Renal cortical epithelial cell (primary cell): Measurements from ENCODE around the gene GSK3A. TPM values are rescaled to one million over a fixed set of nuclear protein-coding genes. Genes with fewer than 3 reads are reported as not detected.

Experiments used
- DNase-seq: peaks from one replicate; pipeline ENCODE4 v3.0.0-alpha.2; 2011; ENCODE audit warnings: low read depth
- total RNA-seq: library from RNA; depleted of rRNA; stranded (reverse); fragments of >200 nt; gene quantifications from 2 replicates; pipeline ENCODE4 v1.2.3, GENCODE V29; 2014

GSK3A gene
- total RNA-seq, result 12.9 and 44.8 TPM in 2 replicates

- DNase-seq, result peak; percentile 99
These were observed at the start of gene GSK3A for GRCh38 chr19:42242512-42243409. Gene GSK3A, minus strand, starts transcription at chr19:42242602. Its CDS starts 137 bp downstream, at chr19:42242465.

GRCh38 chr19:42291435-42291810, 49.0 kb upstream of the GSK3A start:
- no peak for DNase-seq

- no peak for DNase-seq
These were observed 48.4 kb upstream of the GSK3A start for GRCh38 chr19:42290523-42291434.

GRCh38 chr19:42290136-42290522, 47.7 kb upstream of the GSK3A start:
- no peak for DNase-seq

- DNase-seq, result no peak
These were observed 47.2 kb upstream of the GSK3A start for GRCh38 chr19:42289556-42290041.

GRCh38 chr19:42288881-42289555, 46.6 kb upstream of the GSK3A start:
- no peak for DNase-seq

GRCh38 chr19:42288387-42288786, 46.0 kb upstream of the GSK3A start:
- DNase-seq, result no peak

- no peak for DNase-seq
These were observed 45.4 kb upstream of the GSK3A start for GRCh38 chr19:42287827-42288107.

- DNase-seq, result no peak
These were observed 44.8 kb upstream of the GSK3A start for GRCh38 chr19:42287017-42287826.

- peak; percentile 40 for DNase-seq
These were observed 44.1 kb upstream of the GSK3A start for GRCh38 chr19:42286349-42287016.

GRCh38 chr19:42285988-42286348, 43.6 kb upstream of the GSK3A start:
- no peak for DNase-seq

GRCh38 chr19:42285541-42285941, 43.1 kb upstream of the GSK3A start:
- no peak for DNase-seq

GRCh38 chr19:42284591-42285341, 42.4 kb upstream of the GSK3A start:
- no peak for DNase-seq

GRCh38 chr19:42284066-42284501, 41.7 kb upstream of the GSK3A start:
- no peak for DNase-seq

- DNase-seq, result peak; percentile 63
These were observed 41.0 kb upstream of the GSK3A start for GRCh38 chr19:42283188-42284065.

GRCh38 chr19:42282819-42283187, 40.4 kb upstream of the GSK3A start:
- DNase-seq, result no peak

GRCh38 chr19:42281827-42282762, 39.7 kb upstream of the GSK3A start:
- no peak for DNase-seq
